Measurements from ENCODE around the gene GPR55.

Gene GPR55

DNA sequence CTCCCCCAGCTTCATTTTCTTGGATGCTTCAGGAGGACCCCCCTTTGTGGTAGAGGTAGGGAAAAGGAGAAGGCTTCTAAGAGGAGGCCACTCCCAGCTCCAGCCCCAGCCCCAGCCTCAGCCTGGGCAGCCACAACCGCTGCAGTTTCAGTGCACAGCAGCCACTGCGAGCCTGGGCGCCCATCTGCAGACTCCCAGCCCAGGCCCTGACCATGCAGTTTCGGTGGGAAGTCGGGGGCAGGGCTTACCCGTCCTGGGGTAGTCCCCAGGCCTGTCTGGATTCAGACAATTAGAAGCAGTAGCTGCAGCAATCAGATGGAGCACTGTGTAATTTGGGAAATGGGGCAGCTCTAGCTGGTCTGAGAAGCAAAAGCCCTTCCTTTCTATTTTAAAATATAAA, 31.7 kb downstream of the GPR55 start:
- no peak overlapping the region for H2AFZ ChIP-seq (ENCODE audit: low read depth, low read length)
- no peaks in the 10 kb centered on the region for H3K36me3 ChIP-seq (ENCODE audit: insufficient read depth, low read length)
- H3K9me3 ChIP-seq (ENCODE audit: low read length) = no peaks in the 10 kb centered on the region
- no peak overlapping the region for H3K4me3 ChIP-seq (ENCODE audit: low read length)
- H3K4me1 ChIP-seq (ENCODE audit: insufficient read depth, low read length) = peaks cover 10% of the 10 kb centered on the region
- no peaks in the 10 kb centered on the region for H3K27me3 ChIP-seq (ENCODE audit: insufficient read depth, low read length)

DNA sequence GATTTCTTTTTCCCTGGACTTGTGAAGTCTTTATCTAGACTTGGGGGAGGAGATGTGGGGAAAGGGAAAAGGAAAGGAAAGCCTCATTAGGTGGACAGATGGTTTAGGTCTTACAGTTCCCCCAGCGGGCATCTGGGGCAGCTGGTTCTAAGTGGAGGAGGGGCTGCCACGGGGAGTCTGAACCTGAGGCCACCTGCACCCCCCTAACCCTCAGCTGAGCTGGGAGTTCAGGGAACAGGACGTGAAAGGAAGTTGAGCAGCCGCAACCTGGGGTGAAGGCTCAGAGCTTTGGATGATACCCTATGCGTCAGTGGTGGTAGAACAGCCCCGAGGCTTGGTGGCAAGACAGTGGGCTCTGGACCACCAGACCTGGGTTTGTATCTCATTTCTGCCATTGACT, 33.5 kb downstream of the GPR55 start:
- H3K4me1 ChIP-seq (ENCODE audit: insufficient read depth, low read length) = peaks cover 17% of the 10 kb centered on the region

DNA sequence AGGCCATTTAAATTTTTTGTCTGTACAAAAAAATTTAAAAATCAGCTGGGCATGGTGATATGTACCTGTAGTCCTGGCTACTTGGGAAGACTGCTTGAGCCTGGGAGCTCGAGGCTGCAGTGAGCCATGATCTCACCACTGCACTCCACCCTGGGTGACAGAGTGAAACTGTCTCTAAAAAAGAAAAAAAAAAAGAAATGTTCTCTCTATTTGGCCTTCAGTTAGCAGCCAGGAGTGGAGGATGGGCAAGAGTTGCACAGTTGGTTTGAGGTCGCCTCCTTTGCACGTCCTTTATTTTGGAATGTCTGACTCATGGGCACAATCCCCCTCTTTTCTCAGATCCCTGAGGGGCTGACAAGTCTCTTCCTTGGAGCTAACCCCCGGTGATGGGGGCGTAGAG, 34.0 kb downstream of the GPR55 start:
- H3K36me3 ChIP-seq (ENCODE audit: insufficient read depth, low read length) = no peaks in the 10 kb centered on the region

More for the DNA sequence above, 33.5 kb downstream of the GPR55 start:
- H3K9me3 ChIP-seq (ENCODE audit: low read length) = no peaks in the 10 kb centered on the region
- H2AFZ ChIP-seq (ENCODE audit: low read depth, low read length) = no peak overlapping the region
- no peaks in the 10 kb centered on the region for H3K36me3 ChIP-seq (ENCODE audit: insufficient read depth, low read length)
- H3K4me3 ChIP-seq (ENCODE audit: low read length) = no peak overlapping the region
- H3K27me3 ChIP-seq (ENCODE audit: insufficient read depth, low read length) = no peaks in the 10 kb centered on the region

DNA sequence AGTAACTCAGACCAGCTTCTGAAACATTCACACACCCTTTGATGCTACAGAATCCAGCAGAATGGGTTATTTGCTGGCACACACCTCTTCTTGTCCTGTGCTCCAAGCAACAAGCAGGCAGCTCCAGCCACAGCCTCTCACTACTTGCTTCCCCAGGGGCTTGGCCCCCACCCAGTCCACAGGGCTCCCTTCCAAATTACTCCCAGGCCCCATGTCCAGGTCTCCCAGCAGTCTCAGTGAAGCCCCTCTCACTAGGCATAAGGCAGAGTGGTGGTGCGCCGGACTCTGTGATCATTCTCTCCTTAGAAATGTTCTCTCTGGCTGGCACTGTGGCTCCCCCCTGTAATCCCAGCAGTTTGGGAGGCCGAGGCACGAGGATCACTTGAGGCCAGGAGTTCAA, 34.4 kb downstream of the GPR55 start:
- Histone ChIP-seq H3K9me3 (ENCODE audit: low read length) (no peaks in the 10 kb centered on the region), H3K27me3 (ENCODE audit: insufficient read depth, low read length) (no peaks in the 10 kb centered on the region), H3K36me3 (ENCODE audit: insufficient read depth, low read length) (no peaks in the 10 kb centered on the region), H2AFZ (ENCODE audit: low read depth, low read length) (no peak overlapping the region), H3K4me3 (ENCODE audit: low read length) (no peak overlapping the region), H3K4me1 (ENCODE audit: insufficient read depth, low read length) (peaks cover 26% of the 10 kb centered on the region)

More for the DNA sequence above, 34.0 kb downstream of the GPR55 start:
- Histone ChIP-seq H3K4me3 (ENCODE audit: low read length) (no peak overlapping the region), H3K27me3 (ENCODE audit: insufficient read depth, low read length) (no peaks in the 10 kb centered on the region), H3K9me3 (ENCODE audit: low read length) (no peaks in the 10 kb centered on the region), H3K4me1 (ENCODE audit: insufficient read depth, low read length) (peaks cover 22% of the 10 kb centered on the region), H2AFZ (ENCODE audit: low read depth, low read length) (no peak overlapping the region)

DNA sequence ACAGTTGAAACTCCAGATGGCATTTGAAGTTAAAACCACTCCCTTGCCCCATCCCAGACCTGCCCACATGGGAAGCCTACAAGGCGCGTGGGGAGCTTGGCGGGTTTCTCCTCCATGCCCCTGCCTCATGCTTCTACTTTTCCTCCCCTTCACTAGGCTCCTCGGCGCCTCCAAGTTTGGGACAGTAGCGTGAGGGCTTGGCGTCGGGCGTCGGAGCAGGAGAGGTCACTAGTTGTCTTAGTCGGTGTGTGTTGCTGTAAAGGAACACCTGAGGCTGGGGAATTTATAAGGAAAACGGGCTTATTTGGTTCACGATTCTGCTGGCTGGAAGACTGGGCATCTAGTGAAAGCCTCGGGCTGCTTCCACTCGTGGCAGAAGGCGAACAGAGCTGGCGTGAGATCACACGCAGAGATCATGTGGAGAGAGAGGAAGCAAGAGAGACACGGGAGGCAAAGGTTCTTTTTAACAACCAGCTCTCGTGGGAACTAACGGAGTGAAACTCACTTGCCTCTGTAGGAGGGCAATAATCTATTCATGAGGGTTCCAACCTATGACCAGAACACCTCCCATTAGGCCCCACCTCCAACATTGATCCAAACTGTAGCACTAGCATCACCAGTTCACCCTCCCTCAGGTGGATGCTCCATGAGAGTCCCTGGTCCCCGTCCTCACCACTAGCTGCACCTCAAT, 35.0 kb downstream of the GPR55 start:
- H3K4me3 ChIP-seq (ENCODE audit: low read length) = no peak overlapping the region
- no peak overlapping the region for H2AFZ ChIP-seq (ENCODE audit: low read depth, low read length)
- H3K9me3 ChIP-seq (ENCODE audit: low read length) = no peaks in the 10 kb centered on the region
- peaks cover 31% of the 10 kb centered on the region for H3K4me1 ChIP-seq (ENCODE audit: insufficient read depth, low read length)
- H3K36me3 ChIP-seq (ENCODE audit: insufficient read depth, low read length) = no peaks in the 10 kb centered on the region
- no peaks in the 10 kb centered on the region for H3K27me3 ChIP-seq (ENCODE audit: insufficient read depth, low read length)

DNA sequence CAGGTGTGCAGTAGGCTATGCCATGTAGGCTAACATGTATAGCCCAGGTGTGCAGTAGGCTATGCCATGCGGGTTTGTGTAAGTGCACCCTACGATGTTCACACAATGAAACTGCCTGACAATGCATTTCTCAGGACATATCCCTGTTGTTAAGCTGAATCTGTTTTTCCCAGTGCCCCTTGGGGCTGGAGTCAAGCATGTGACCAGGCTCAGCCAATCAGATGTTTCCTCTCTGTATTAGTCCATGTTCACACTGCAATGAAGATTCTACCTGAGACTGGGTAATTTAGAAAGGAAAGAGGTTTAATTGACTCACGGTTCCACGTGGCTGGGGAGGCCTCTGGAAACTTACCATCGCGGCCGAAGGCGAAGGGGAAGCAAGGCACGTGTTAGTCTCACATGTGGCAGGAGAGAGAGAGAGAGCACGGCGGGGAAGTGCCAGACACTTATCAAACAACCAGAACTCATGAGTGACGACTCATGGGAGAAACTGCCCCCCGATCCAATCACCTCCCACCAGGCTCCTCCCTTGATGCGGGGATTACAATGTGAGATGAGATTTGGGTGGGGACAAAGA, 36.1 kb downstream of the GPR55 start:
- no peaks in the 10 kb centered on the region for H3K27me3 ChIP-seq (ENCODE audit: insufficient read depth, low read length)
- H3K9me3 ChIP-seq (ENCODE audit: low read length) = no peaks in the 10 kb centered on the region
- H2AFZ ChIP-seq (ENCODE audit: low read depth, low read length) = no peak overlapping the region
- no peak overlapping the region for H3K4me3 ChIP-seq (ENCODE audit: low read length)
- H3K36me3 ChIP-seq (ENCODE audit: insufficient read depth, low read length) = no peaks in the 10 kb centered on the region
- peaks cover 27% of the 10 kb centered on the region for H3K4me1 ChIP-seq (ENCODE audit: insufficient read depth, low read length)

DNA sequence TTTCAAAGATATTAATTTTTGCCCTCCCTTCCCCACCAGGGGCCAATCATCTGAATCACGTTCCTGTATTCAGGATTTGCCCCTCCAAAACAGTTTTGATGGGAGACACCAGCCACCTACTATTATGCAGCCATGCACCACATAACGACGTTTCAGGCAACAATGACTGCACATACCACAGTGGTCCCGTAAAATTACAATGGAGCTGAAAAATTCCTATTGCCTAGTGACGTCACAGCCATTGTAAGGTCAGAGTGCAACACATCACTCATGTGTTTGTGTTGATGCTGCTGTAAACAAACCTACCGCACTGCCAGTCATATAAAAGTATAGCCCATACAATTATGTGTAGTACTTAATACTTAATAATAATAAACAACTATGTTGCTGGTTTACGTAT, 37.7 kb downstream of the GPR55 start:
- Histone ChIP-seq H3K4me1 (ENCODE audit: insufficient read depth, low read length) (peaks cover 24% of the 10 kb centered on the region), H3K4me3 (ENCODE audit: low read length) (no peak overlapping the region), H3K9me3 (ENCODE audit: low read length) (no peaks in the 10 kb centered on the region), H2AFZ (ENCODE audit: low read depth, low read length) (no peak overlapping the region), H3K27me3 (ENCODE audit: insufficient read depth, low read length) (no peaks in the 10 kb centered on the region), H3K36me3 (ENCODE audit: insufficient read depth, low read length) (no peaks in the 10 kb centered on the region)

DNA sequence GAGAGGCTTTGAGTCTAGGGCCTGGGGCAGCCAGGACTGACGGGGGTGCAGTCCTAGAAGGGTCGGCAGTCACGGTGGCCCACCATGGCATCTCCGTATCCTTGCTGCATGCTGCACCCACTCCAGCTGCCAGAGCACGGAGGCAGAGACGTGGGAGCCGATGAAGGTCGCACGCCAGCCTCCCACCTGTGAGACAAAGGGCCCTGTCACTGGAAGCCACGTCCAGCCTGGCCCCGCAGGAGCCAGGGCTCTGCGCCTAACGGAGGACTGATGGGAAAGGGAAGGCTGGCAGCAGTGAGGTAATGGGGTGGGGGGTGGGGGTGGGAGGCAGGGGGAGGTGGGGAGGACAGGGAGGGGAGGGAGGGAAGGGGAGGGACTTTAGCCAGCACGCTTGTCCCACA, 38.4 kb downstream of the GPR55 start:
- Histone ChIP-seq H3K9me3 (ENCODE audit: low read length) (no peaks in the 10 kb centered on the region), H2AFZ (ENCODE audit: low read depth, low read length) (no peak overlapping the region), H3K36me3 (ENCODE audit: insufficient read depth, low read length) (no peaks in the 10 kb centered on the region), H3K4me3 (ENCODE audit: low read length) (no peak overlapping the region), H3K27me3 (ENCODE audit: insufficient read depth, low read length) (no peaks in the 10 kb centered on the region), H3K4me1 (ENCODE audit: insufficient read depth, low read length) (peaks cover 23% of the 10 kb centered on the region)

DNA sequence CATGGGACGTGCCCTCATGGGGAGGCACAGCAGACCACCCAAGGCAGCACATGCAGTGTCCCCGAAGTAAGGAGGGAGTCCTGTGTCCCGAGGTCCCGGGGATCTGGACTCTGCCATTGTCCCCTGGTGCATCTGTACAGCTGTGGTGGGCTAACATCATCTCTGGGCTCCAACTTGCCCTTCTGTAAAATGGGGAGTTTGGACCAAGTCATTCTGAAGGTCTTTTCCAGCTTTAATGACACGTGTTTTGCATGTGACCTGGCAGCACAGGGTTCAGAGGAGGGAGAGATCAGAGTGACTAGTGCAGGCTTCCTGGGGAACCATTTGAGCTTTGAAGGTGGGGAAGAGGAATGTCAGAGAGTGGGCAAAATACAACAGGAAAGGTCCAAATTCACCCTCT, 38.8 kb downstream of the GPR55 start:
- Histone ChIP-seq H3K4me1 (ENCODE audit: insufficient read depth, low read length) (peaks cover 21% of the 10 kb centered on the region), H3K9me3 (ENCODE audit: low read length) (no peaks in the 10 kb centered on the region), H3K27me3 (ENCODE audit: insufficient read depth, low read length) (no peaks in the 10 kb centered on the region), H3K36me3 (ENCODE audit: insufficient read depth, low read length) (no peaks in the 10 kb centered on the region), H3K4me3 (ENCODE audit: low read length) (no peak overlapping the region), H2AFZ (ENCODE audit: low read depth, low read length) (no peak overlapping the region)

DNA sequence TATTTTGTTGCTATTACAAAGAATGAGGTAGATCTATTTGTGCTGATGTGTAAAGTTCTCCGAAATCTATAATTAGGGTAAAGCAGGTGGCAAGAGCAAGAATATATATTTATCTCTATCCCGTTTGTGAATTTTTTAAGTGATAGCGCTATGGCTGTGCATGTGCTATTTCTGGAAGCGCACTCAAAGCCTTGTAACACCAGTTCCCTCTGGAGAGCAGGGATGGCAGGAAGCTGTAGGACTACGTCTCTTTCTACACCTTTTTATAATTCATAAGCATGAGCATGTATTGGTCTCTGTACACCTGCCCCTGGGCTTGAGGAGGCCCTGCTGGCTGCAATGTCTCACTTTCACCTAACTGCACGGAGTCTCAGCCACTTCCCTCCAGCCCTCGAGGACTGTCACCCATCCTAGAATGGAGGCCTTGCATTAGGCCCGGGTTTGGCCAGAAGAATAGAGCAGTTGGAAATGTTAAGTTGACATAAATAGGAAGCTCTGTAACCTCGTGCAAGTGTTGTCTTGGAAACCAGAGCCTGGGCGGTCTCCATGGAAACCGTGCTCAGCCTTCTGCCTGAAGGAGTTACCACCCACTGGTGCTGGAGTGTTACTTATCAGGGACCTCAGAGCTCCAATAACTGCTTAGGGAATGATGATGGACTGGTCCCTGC, 39.4 kb downstream of the GPR55 start:
- H3K4me1 ChIP-seq (ENCODE audit: insufficient read depth, low read length) = peaks cover 21% of the 10 kb centered on the region
- no peaks in the 10 kb centered on the region for H3K36me3 ChIP-seq (ENCODE audit: insufficient read depth, low read length)
- H3K4me3 ChIP-seq (ENCODE audit: low read length) = no peak overlapping the region

DNA sequence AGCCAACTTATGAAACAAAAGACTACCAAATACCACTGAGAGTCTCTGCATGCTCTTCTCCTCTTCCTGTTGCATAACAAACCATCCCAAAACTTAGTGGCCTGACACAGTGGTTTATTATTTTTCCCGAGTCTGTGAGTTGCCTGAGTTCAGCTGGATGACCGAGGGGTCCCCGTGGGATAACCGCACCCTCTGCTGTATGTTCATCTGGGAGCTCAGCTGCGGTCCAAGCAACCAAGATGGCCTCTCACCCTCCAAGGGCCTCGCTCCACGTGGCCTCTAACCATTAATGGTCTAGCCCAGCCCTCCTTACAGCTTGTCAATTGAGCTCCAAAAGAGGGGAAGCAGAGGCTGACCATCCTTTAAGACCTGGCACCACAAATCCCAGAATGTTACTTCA, 43.2 kb downstream of the GPR55 start:
- Histone ChIP-seq H3K4me1 (ENCODE audit: insufficient read depth, low read length) (peaks cover 16% of the 10 kb centered on the region), H2AFZ (ENCODE audit: low read depth, low read length) (no peak overlapping the region), H3K9me3 (ENCODE audit: low read length) (no peaks in the 10 kb centered on the region), H3K36me3 (ENCODE audit: insufficient read depth, low read length) (peaks cover 24% of the 10 kb centered on the region), H3K4me3 (ENCODE audit: low read length) (no peak overlapping the region), H3K27me3 (ENCODE audit: insufficient read depth, low read length) (no peaks in the 10 kb centered on the region)

More for the DNA sequence above, 39.4 kb downstream of the GPR55 start:
- H3K9me3 ChIP-seq (ENCODE audit: low read length) = no peaks in the 10 kb centered on the region
- H2AFZ ChIP-seq (ENCODE audit: low read depth, low read length) = no peak overlapping the region
- H3K27me3 ChIP-seq (ENCODE audit: insufficient read depth, low read length) = no peaks in the 10 kb centered on the region

DNA sequence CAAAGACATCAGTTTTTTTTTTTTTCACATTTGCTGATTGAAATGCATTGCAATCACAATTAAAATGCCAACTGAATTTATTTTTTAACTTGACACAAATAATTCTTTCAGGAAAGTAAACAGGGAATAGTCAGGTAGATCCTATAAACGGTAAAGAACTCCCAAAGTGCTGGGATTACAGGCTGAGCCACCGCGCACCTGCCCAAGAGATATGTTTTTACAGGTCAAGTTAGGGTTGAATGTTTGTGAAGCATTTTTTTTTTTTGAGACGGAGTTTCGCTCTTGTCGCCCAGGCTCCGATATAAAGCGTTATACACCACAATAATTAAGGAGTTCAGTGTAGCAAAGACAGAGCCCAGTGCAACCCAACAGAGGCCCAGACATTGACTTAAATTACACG, 45.2 kb downstream of the GPR55 start:
- Histone ChIP-seq H2AFZ (ENCODE audit: low read depth, low read length) (no peak overlapping the region), H3K27me3 (ENCODE audit: insufficient read depth, low read length) (no peaks in the 10 kb centered on the region), H3K4me3 (ENCODE audit: low read length) (no peak overlapping the region), H3K36me3 (ENCODE audit: insufficient read depth, low read length) (peaks cover 30% of the 10 kb centered on the region), H3K9me3 (ENCODE audit: low read length) (no peaks in the 10 kb centered on the region), H3K4me1 (ENCODE audit: insufficient read depth, low read length) (no peaks in the 10 kb centered on the region)

DNA sequence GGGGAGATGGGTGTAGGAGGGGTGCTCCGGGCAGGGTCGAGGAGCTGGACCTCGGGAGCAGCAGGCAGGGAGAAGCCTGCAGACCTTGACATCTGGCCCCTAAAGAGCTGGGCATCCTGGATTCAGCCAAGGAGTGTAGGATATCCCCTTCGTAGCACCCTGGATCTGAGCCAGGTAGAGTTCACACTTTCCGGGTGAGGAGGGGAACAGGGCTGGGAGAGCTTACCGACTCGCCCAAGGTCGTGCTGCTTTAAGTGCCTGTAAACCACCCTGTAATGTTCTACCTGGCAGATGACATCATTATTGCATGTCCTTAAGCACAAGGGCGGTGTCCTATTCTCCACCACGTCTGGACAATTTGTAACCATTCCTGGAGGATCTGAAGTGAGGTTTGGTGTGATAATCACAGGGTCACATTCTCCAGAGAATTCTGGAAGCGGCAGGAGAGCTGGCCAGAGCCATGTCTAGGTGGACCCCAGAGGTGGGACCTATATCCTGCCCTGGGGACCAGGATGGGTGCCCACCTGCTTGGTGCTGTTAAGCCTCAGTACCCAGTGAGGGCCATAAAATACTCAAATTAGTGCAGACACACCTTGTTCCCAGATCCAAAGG, 45.7 kb downstream of the GPR55 start:
- Histone ChIP-seq H3K27me3 (ENCODE audit: insufficient read depth, low read length) (no peaks in the 10 kb centered on the region), H3K36me3 (ENCODE audit: insufficient read depth, low read length) (peaks cover 30% of the 10 kb centered on the region)

More for the DNA sequence above, 45.7 kb downstream of the GPR55 start:
- H3K9me3 ChIP-seq (ENCODE audit: low read length) = no peaks in the 10 kb centered on the region
- no peaks in the 10 kb centered on the region for H3K4me1 ChIP-seq (ENCODE audit: insufficient read depth, low read length)
- no peak overlapping the region for H3K4me3 ChIP-seq (ENCODE audit: low read length)
- no peak overlapping the region for H2AFZ ChIP-seq (ENCODE audit: low read depth, low read length)

Data from neuron (in vitro differentiated cells).